Gastrocnemius medialis (tissue), 4 donors: ENCODE data around the gene LRG1. TPM values are rescaled to one million over a fixed set of nuclear protein-coding genes. Genes with fewer than 3 reads are reported as not detected.

Source experiments
- ATAC-seq, 2 donors: fragments of 150-250 bp; one replicate each; pipeline ENCODE4 v1.9.1; 2016
- DNase-seq, 2 donors: peaks; one replicate each; pipeline ENCODE4 v3.0.0-alpha.2; 2019
- H3K27ac ChIP-seq, 4 donors: fragments of 200-600 bp; sonication (generic); 1 replicate in 1 of 4; 2 replicates in 3 of 4; pipeline ENCODE4 v1.5.1; 2016 to 2018; ENCODE audit warnings: mild to moderate bottlenecking in 2 of 4, moderate library complexity in 1 of 4
- H3K27me3 ChIP-seq, 3 donors: fragments of 200-600 bp; sonication (generic) in 2 of 3; 1 replicate in 1 of 3; 2 replicates in 2 of 3; pipeline versions ENCODE4 v1.5.1 to v1.6.0; 2016 to 2019; ENCODE audit warnings: mild to moderate bottlenecking in 1 of 3, moderate library complexity in 1 of 3
- H3K36me3 ChIP-seq, 2 donors: fragments of 200-600 bp; sonication (generic) in 1 of 2; one replicate each; pipeline ENCODE4 v1.5.1; 2017 to 2018
- H3K4me1 ChIP-seq, 2 donors: fragments of 200-600 bp; sonication (generic) in 1 of 2; one replicate each; pipeline ENCODE4 v1.5.1; 2016 to 2017; ENCODE audit warnings: mild to moderate bottlenecking in 2 of 2
- H3K4me3 ChIP-seq, 4 donors: fragments of 200-600 bp; sonication (generic) in 3 of 4; 1 replicate in 1 of 4; 2 replicates in 3 of 4; pipeline ENCODE4 v1.5.1; 2016 to 2019; ENCODE audit warnings: mild to moderate bottlenecking in 2 of 4
- H3K9me3 ChIP-seq, 3 donors: fragments of 200-600 bp; sonication (generic) in 2 of 3; 1 replicate in 1 of 3; 2 replicates in 2 of 3; pipeline ENCODE4 v1.5.1; 2016 to 2019
- POLR2A ChIP-seq, 2 donors: fragments of 450-650 bp; IDR thresholded peaks; one replicate each; pipeline ENCODE4 v1.6.1; 2017; ENCODE audit warnings: antibody characterized with exemption in 2 of 2, mild to moderate bottlenecking in 2 of 2, moderate library complexity in 2 of 2
- in situ Hi-C, 4 donors: fragments of 200-750 bp; cut with MboI; loops; one replicate each; pipeline versions ENCODE4 v1.15.0 to v1.8.0; 2017; ENCODE audit warnings: low sequenced_read_pairs in 4 of 4
- intact Hi-C: fragments of 100-400 bp; cut with DNase I; formaldehyde crosslinking; loops from one replicate; pipeline ENCODE4 v1.15.1; 2023; ENCODE audit warnings: low total_unique reads
- total RNA-seq, 4 donors: library from RNA; depleted of rRNA; stranded (reverse); fragments of >200 nt; gene quantifications; one replicate each; pipeline versions ENCODE4 v1.1.0 to v1.2.3, GENCODE V29; 2016
- TF ChIP-seq, protein P1 (sequence below), 5 experiments: fragments of 450-650 bp in 3 of 5; fragments of 200-600 bp in 2 of 5; sonication (generic) in 2 of 5; IDR thresholded peaks in 4 of 5; conservative IDR thresholded peaks in 1 of 5; 1 replicate in 4 of 5; 2 replicates in 1 of 5; pipeline ENCODE4 v1.5.1; 2016 to 2019; ENCODE audit warnings: antibody characterized with exemption in 5 of 5, mild to moderate bottlenecking in 3 of 5, moderate library complexity in 3 of 5

LRG1 gene
- total RNA-seq, 4 donors from 2014 or later: 0.15 to 2.7 (median 0.98) TPM; not detected in 1

DNA sequence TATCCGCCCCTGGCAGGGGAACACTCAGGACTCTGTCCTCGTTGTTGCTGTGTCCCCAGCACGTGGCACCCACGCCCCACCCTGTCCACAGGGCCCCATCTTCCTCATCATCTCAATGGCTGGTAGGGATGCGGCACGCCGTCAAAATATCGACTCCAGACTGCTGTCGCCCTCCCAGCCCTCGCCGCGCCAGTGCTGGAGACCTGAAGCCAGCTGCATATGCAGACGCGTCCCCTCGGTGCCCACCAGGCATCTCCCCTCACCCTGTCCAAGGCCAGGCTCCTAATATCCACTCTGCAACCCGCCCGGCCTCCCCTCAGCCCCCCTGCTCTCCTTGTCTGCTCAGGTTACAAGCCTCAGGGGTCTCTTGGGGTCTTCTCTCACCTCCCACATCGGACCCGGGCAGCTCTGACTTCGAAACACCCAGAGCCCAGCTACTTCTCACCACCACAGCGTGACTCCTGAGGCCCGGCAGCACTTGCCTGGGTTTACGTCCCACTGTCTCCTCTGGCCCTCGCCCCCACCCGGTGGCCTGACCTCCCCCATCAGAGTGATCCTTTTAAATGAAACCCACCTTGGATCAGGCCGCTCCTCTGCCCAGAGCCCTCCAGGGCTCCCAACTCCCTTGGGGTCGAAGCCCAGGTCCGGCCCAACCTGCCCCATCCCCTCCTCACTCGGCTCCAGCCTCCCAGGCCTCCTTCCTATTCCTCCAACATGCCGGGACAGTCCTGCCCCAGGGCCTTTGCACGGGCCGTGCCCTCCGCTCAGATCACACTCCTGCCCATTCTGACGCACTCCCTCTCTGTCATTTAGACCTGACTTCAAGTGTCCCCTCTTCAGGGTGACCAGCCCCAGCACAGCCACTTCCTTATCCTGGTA, 34.0 kb downstream of the LRG1 start:
- no peak for DNase-seq
- ATAC-seq: no peak
- H3K36me3 ChIP-seq: peaks cover 0 to 61% of the 10 kb centered on the region in 2 donors

DNA sequence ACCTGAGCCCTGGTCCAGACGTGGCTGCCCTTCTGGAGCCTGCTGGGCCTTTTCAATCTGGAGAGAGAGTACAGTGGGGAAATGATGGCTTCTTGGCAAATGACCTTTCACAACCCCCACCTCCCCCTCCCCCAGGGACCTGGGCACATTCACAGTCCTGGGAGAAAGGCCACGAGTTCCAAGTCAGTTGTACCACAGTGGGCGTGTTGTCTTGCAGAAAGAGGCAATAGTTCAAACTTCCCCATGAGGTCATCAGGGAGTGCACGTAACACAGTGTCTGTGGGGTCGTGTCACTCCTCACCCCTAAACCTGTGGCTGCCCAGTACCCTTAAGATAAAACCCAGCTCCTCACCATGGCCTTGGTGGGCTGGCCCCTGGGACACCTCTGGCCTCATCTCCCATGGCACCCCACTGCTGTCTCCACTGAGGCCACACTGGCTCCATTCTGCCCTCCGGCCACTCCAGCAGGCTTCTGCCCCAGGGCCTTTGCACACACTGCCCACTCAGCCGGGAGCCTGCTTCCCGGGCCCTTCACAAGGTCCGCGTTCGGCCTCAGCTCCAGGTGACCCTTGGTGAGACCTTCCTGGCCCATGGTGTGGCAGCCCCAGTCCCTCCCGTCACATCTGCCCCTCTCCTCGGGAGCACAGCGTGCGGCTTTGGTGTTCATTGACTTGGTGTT, 34.8 kb downstream of the LRG1 start:
- ATAC-seq (peak in 1 of 2 donors; percentile 19), DNase-seq (no peak)
- H3K27me3 ChIP-seq: no peaks in the 10 kb centered on the region
- no peaks in the 10 kb centered on the region for H3K9me3 ChIP-seq
- in situ Hi-C loops (no loop called here), intact Hi-C loops (no loop called here)
- H3K4me1 ChIP-seq: peaks cover 34 to 37% of the 10 kb centered on the region in 2 donors
- no peak for TF ChIP-seq POLR2A (IDR thresholded peaks at IDR 0.05)
- TF ChIP-seq, protein P1, sequence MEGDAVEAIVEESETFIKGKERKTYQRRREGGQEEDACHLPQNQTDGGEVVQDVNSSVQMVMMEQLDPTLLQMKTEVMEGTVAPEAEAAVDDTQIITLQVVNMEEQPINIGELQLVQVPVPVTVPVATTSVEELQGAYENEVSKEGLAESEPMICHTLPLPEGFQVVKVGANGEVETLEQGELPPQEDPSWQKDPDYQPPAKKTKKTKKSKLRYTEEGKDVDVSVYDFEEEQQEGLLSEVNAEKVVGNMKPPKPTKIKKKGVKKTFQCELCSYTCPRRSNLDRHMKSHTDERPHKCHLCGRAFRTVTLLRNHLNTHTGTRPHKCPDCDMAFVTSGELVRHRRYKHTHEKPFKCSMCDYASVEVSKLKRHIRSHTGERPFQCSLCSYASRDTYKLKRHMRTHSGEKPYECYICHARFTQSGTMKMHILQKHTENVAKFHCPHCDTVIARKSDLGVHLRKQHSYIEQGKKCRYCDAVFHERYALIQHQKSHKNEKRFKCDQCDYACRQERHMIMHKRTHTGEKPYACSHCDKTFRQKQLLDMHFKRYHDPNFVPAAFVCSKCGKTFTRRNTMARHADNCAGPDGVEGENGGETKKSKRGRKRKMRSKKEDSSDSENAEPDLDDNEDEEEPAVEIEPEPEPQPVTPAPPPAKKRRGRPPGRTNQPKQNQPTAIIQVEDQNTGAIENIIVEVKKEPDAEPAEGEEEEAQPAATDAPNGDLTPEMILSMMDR (IDR thresholded peaks at IDR 0.05 in 4 of 5, conservative IDR thresholded peaks at IDR 0.05 in 1 of 5): no peak
- peaks cover 0 to 61% of the 10 kb centered on the region in 2 donors for H3K36me3 ChIP-seq
- peak overlapping the region; percentile 36 to 99 (median 72) for H3K27ac ChIP-seq
- H3K4me3 ChIP-seq: no peak overlapping the region

More for the DNA sequence above, 34.0 kb downstream of the LRG1 start:
- Histone ChIP-seq H3K27me3 (no peaks in the 10 kb centered on the region), H3K9me3 (no peaks in the 10 kb centered on the region), H3K4me1 (peaks cover 34 to 42% of the 10 kb centered on the region in 2 donors), H3K4me3 (no peak overlapping the region), H3K27ac (peak overlapping the region; percentile 51 to 99 (median 72))
- TF ChIP-seq, protein P1 (IDR thresholded peaks at IDR 0.05 in 4 of 5, conservative IDR thresholded peaks at IDR 0.05 in 1 of 5): no peak
- no peak for TF ChIP-seq POLR2A (IDR thresholded peaks at IDR 0.05)
- in situ Hi-C loops (no loop called here), intact Hi-C loops (no loop called here)

DNA sequence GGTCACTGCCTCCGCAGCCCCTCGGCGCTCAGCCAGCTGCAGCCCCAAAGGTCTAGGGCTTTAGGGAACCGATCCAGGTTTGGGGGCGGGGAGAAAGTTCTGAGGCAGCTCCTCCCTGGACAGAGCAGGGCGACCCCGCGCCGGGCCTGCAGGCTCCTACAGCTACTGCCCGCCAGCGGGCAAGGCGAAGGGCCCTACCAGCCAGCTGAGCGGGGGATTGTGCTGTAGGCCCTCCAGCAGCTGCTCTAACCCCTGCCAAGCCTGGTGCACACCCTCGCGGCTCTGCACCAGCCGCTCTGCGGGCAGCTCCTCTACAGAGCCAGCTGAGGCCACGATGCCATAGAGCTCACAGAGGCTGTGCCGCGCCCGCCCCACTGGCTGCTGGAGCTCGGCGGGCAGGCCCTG, 35.5 kb downstream of the LRG1 start:
- intact Hi-C loops (no loop called here), in situ Hi-C loops (no loop called here)
- DNase-seq (no peak), ATAC-seq (no peak)
- no peak overlapping the region for H3K4me3 ChIP-seq
- H3K27me3 ChIP-seq: no peaks in the 10 kb centered on the region
- H3K4me1 ChIP-seq: peaks cover 28 to 32% of the 10 kb centered on the region in 2 donors
- peaks cover 0 to 56% of the 10 kb centered on the region in 2 donors for H3K36me3 ChIP-seq
- H3K9me3 ChIP-seq: no peaks in the 10 kb centered on the region
- TF ChIP-seq, protein P1 (IDR thresholded peaks at IDR 0.05 in 4 of 5, conservative IDR thresholded peaks at IDR 0.05 in 1 of 5): no peak
- no peak for TF ChIP-seq POLR2A (IDR thresholded peaks at IDR 0.05)
- H3K27ac ChIP-seq: peak overlapping the region; percentile 36 to 99 (median 72)

DNA sequence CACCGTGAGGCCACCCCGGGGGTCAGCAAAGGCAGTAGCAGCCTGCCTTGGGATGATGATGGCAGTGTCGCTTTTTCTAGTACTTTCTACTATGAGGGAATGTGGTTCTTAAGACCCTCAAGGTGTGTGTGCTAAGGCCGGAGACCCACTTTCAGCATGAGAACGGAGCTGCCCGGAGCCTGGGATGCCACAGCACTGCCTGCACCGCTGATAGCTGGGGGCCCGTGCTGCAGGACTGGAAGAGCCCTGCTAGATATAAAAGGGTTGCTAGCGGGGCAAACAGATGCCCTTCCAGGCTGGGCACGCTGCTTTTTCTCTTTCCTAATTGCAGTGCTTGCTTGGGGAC, 36.0 kb downstream of the LRG1 start:
- intact Hi-C loops (no loop called here), in situ Hi-C loops (no loop called here)
- no peak for TF ChIP-seq POLR2A (IDR thresholded peaks at IDR 0.05)
- TF ChIP-seq, protein P1 (IDR thresholded peaks at IDR 0.05 in 4 of 5, conservative IDR thresholded peaks at IDR 0.05 in 1 of 5): no peak
- Histone ChIP-seq H3K4me1 (peaks cover 27 to 29% of the 10 kb centered on the region in 2 donors), H3K4me3 (no peak overlapping the region), H3K36me3 (peaks cover 0 to 58% of the 10 kb centered on the region in 2 donors), H3K27ac (peak overlapping the region in 3 of 4 donors; percentile 36 to 99 (median 70)), H3K27me3 (no peaks in the 10 kb centered on the region), H3K9me3 (no peaks in the 10 kb centered on the region)
- DNase-seq: no peak
- no peak for ATAC-seq
